ENCODE measurements around the gene FNIP1.

FNIP1 gene

DNA sequence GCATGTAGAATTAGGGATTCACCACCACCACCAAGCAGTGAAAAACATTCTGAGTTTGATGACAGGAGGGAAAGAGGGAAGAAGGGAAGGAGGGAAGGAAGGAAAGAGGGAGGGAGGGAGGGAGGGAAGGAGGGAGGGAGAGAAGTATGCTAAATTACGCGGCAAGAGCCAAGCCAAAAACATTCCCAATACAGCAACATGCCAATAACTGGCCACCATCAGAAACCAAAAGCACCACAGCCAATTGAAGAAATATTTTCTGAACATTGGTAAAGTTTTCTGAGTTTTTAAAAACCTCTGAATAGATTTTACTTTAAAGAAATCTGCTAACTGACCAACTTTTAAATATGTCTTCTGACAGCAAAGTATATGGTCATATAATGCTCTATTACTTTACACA lies 36.0 kb downstream of the FNIP1 start:
- Histone ChIP-seq H4K91ac (ENCODE audit: low read depth, low read length, poor library complexity) (no peak overlapping the region), H4K8ac (ENCODE audit: low read depth, low read length) (no peak overlapping the region), H2BK12ac (ENCODE audit: low read length) (no peak overlapping the region), H3K18ac (ENCODE audit: low read length) (no peak overlapping the region), H2BK15ac (ENCODE audit: low read length) (no peak overlapping the region), H3K27me3 (ENCODE audit: control insufficient read depth in 3 of 3, insufficient read depth in 3 of 3, low read depth in 1 of 3, low read length in 3 of 3) (no peaks in the 10 kb centered on the region), H2AK5ac (ENCODE audit: low read depth, low read length) (no peak overlapping the region), H3K79me1 (ENCODE audit: low read depth, low read length) (peaks cover 6% of the 10 kb centered on the region), H3K36me3 (replicated peaks in 1 of 2; ENCODE audit: control insufficient read depth in 2 of 2, insufficient read depth in 2 of 2, low read length in 2 of 2) (peaks cover 0 to 10% of the 10 kb centered on the region in 2 donors), H2AFZ (ENCODE audit: low read length) (no peak overlapping the region), H3K4me3 (ENCODE audit: low read length in 2 of 2) (no peak overlapping the region), H3K4me1 (ENCODE audit: control insufficient read depth in 2 of 2, insufficient read depth in 1 of 2, low read depth in 1 of 2, low read length in 2 of 2) (no peaks in the 10 kb centered on the region), H3K9ac (ENCODE audit: low read depth, low read length, poor library complexity) (no peak overlapping the region), H3K14ac (ENCODE audit: low read length) (no peak overlapping the region), H3K23ac (ENCODE audit: low read depth, low read length, poor library complexity) (no peak overlapping the region), H3K9me3 (replicated peaks in 1 of 2; ENCODE audit: control insufficient read depth in 2 of 2, insufficient read depth in 1 of 2, low read depth in 1 of 2, low read length in 2 of 2) (peaks cover 2 to 17% of the 10 kb centered on the region in 2 donors), H3K4me2 (ENCODE audit: insufficient read depth, low read length, poor library complexity, severe bottlenecking) (no peak overlapping the region), H2BK5ac (ENCODE audit: low read length) (no peak overlapping the region), H3K4ac (ENCODE audit: low read length) (no peak overlapping the region), H2BK120ac (ENCODE audit: low read depth, low read length) (no peak overlapping the region), H3K27ac (replicated peaks; ENCODE audit: low read length) (no peak overlapping the region)
- no peak for DNase-seq (ENCODE audit: low spot score)
- no CpG with 5 or more reads among the region's 2 CpGs for whole genome bisulfite sequencing, 2 donors (ENCODE audit: extremely low coverage in 2 of 2, insufficient read length in 2 of 2, insufficient replicate concordance in 1 of 2)

DNA sequence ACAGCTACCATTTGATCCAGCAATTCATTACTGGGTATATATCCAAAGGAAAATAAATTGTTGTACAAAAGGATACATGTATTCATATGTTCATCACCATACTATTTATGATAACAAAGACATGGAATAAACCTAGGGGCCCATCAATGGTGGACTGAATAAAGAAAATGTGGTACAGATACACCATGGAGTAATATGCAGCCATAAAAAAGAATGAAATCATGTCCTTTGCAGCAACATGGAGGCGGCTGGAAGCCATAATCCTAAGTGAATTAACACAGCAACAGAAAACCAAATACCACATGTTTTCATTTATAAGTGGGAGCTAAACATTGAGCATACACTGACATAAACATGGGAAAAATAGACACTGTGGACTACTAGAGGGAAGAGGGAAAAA lies 37.1 kb downstream of the FNIP1 start:
- Histone ChIP-seq H3K4me1 (ENCODE audit: control insufficient read depth in 2 of 2, insufficient read depth in 1 of 2, low read depth in 1 of 2, low read length in 2 of 2) (no peaks in the 10 kb centered on the region), H2BK120ac (ENCODE audit: low read depth, low read length) (no peak overlapping the region), H3K36me3 (replicated peaks in 1 of 2; ENCODE audit: control insufficient read depth in 2 of 2, insufficient read depth in 2 of 2, low read length in 2 of 2) (peaks cover 0 to 6% of the 10 kb centered on the region in 2 donors), H2AFZ (ENCODE audit: low read length) (no peak overlapping the region), H3K9me3 (replicated peaks in 1 of 2; ENCODE audit: control insufficient read depth in 2 of 2, insufficient read depth in 1 of 2, low read depth in 1 of 2, low read length in 2 of 2) (peaks cover 2 to 15% of the 10 kb centered on the region in 2 donors), H3K14ac (ENCODE audit: low read length) (no peak overlapping the region), H3K79me1 (ENCODE audit: low read depth, low read length) (peaks cover 3% of the 10 kb centered on the region), H2BK15ac (ENCODE audit: low read length) (no peak overlapping the region), H3K27me3 (ENCODE audit: control insufficient read depth in 3 of 3, insufficient read depth in 3 of 3, low read depth in 1 of 3, low read length in 3 of 3) (no peaks in the 10 kb centered on the region), H4K8ac (ENCODE audit: low read depth, low read length) (no peak overlapping the region), H3K23ac (ENCODE audit: low read depth, low read length, poor library complexity) (no peak overlapping the region), H3K27ac (replicated peaks; ENCODE audit: low read length) (no peak overlapping the region), H3K18ac (ENCODE audit: low read length) (no peak overlapping the region), H2BK5ac (ENCODE audit: low read length) (no peak overlapping the region), H3K9ac (ENCODE audit: low read depth, low read length, poor library complexity) (no peak overlapping the region), H4K91ac (ENCODE audit: low read depth, low read length, poor library complexity) (no peak overlapping the region), H2AK5ac (ENCODE audit: low read depth, low read length) (no peak overlapping the region), H3K4me3 (ENCODE audit: low read length in 2 of 2) (no peak overlapping the region), H2BK12ac (ENCODE audit: low read length) (no peak overlapping the region), H3K4ac (ENCODE audit: low read length) (no peak overlapping the region), H3K4me2 (ENCODE audit: insufficient read depth, low read length, poor library complexity, severe bottlenecking) (no peak overlapping the region)
- DNase-seq (ENCODE audit: low spot score), result no peak
- no CpG with 5 or more reads among the region's 1 CpG for WGBS, 2 donors (ENCODE audit: extremely low coverage in 2 of 2, insufficient read length in 2 of 2, insufficient replicate concordance in 1 of 2)

DNA sequence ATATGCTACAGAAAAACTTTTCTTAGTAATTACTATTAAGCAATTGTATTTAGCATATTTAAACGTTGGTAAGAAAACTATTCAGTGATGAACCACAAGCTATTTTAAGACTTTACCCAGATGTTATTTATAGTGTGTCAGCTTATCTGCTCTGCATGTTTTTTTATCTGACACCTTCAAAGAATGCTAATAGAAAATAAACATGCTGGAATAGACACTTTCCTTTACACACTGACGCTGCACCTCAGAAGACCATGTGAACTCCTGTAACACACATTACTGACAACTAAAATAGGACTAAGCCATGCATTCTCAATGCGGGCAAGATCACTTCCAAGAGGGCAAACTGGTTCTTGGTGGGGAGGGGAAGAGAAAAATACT lies 38.3 kb downstream of the FNIP1 start:
- H3K9me3 ChIP-seq (replicated peaks in 1 of 2; ENCODE audit: control insufficient read depth in 2 of 2, insufficient read depth in 1 of 2, low read depth in 1 of 2, low read length in 2 of 2), result peaks cover 0 to 3% of the 10 kb centered on the region in 2 donors
- DNase-seq (ENCODE audit: low spot score), result no peak
- no peak overlapping the region for H2BK12ac ChIP-seq (ENCODE audit: low read length)
- H2AFZ ChIP-seq (ENCODE audit: low read length), result no peak overlapping the region
- no peaks in the 10 kb centered on the region for H3K36me3 ChIP-seq (replicated peaks in 1 of 2; ENCODE audit: control insufficient read depth in 2 of 2, insufficient read depth in 2 of 2, low read length in 2 of 2)
- no peaks in the 10 kb centered on the region for H3K27me3 ChIP-seq (ENCODE audit: control insufficient read depth in 3 of 3, insufficient read depth in 3 of 3, low read depth in 1 of 3, low read length in 3 of 3)
- H3K79me1 ChIP-seq (ENCODE audit: low read depth, low read length), result peaks cover 3% of the 10 kb centered on the region
- no peak overlapping the region for H2BK5ac ChIP-seq (ENCODE audit: low read length)
- no peak overlapping the region for H3K4me3 ChIP-seq (ENCODE audit: low read length in 2 of 2)
- no peak overlapping the region for H3K27ac ChIP-seq (replicated peaks; ENCODE audit: low read length)
- WGBS, 2 donors (ENCODE audit: extremely low coverage in 2 of 2, insufficient read length in 2 of 2, insufficient replicate concordance in 1 of 2), result no CpG with 5 or more reads among the region's 3 CpGs
- no peak overlapping the region for H2AK5ac ChIP-seq (ENCODE audit: low read depth, low read length)
- no peak overlapping the region for H3K23ac ChIP-seq (ENCODE audit: low read depth, low read length, poor library complexity)
- H2BK15ac ChIP-seq (ENCODE audit: low read length), result no peak overlapping the region
- no peaks in the 10 kb centered on the region for H3K4me1 ChIP-seq (ENCODE audit: control insufficient read depth in 2 of 2, insufficient read depth in 1 of 2, low read depth in 1 of 2, low read length in 2 of 2)
- no peak overlapping the region for H4K91ac ChIP-seq (ENCODE audit: low read depth, low read length, poor library complexity)
- no peak overlapping the region for H3K14ac ChIP-seq (ENCODE audit: low read length)
- no peak overlapping the region for H3K4me2 ChIP-seq (ENCODE audit: insufficient read depth, low read length, poor library complexity, severe bottlenecking)
- no peak overlapping the region for H2BK120ac ChIP-seq (ENCODE audit: low read depth, low read length)
- H3K4ac ChIP-seq (ENCODE audit: low read length), result no peak overlapping the region
- H3K18ac ChIP-seq (ENCODE audit: low read length), result no peak overlapping the region
- H3K9ac ChIP-seq (ENCODE audit: low read depth, low read length, poor library complexity), result no peak overlapping the region
- H4K8ac ChIP-seq (ENCODE audit: low read depth, low read length), result no peak overlapping the region

DNA sequence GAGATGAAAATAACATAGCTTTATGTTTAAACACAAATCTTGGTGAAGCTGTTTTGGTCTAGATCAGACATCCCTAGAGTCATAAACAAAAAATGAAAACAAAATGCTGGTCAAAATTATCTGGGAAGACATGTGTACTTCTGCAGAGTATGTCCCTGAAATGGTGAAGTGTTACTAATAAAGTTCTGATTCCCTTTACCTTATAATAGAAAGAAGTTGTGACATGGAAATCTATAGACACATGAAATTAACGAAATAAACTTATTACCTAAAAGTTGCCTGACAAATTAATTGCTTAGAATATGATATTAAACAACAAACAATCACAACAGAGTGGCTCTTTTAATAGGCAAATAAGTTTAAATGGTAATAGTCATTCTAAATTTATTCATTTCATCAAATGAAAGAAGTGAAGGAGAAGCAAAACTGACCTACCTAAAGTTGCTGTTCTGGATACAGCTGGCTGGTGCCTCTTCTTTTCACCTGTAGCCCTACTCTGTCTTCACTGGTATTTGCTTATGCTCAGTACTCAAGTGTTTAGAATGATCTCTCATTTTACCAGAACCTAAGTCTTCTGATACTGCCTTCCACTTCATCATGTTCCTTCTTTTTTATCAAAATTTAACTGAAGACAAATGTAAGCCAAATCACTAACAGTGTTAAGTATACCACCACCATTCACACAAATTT lies 38.8 kb downstream of the FNIP1 start:
- Histone ChIP-seq H3K23ac (ENCODE audit: low read depth, low read length, poor library complexity) (no peak overlapping the region), H3K9ac (ENCODE audit: low read depth, low read length, poor library complexity) (no peak overlapping the region), H4K8ac (ENCODE audit: low read depth, low read length) (no peak overlapping the region), H2AFZ (ENCODE audit: low read length) (no peak overlapping the region), H3K14ac (ENCODE audit: low read length) (no peak overlapping the region), H3K18ac (ENCODE audit: low read length) (no peak overlapping the region), H4K91ac (ENCODE audit: low read depth, low read length, poor library complexity) (no peak overlapping the region), H3K27me3 (ENCODE audit: control insufficient read depth in 3 of 3, insufficient read depth in 3 of 3, low read depth in 1 of 3, low read length in 3 of 3) (no peaks in the 10 kb centered on the region), H3K4me1 (ENCODE audit: control insufficient read depth in 2 of 2, insufficient read depth in 1 of 2, low read depth in 1 of 2, low read length in 2 of 2) (no peaks in the 10 kb centered on the region), H3K4me2 (ENCODE audit: insufficient read depth, low read length, poor library complexity, severe bottlenecking) (no peak overlapping the region), H3K9me3 (replicated peaks in 1 of 2; ENCODE audit: control insufficient read depth in 2 of 2, insufficient read depth in 1 of 2, low read depth in 1 of 2, low read length in 2 of 2) (peaks cover 0 to 3% of the 10 kb centered on the region in 2 donors), H2BK5ac (ENCODE audit: low read length) (no peak overlapping the region), H2BK15ac (ENCODE audit: low read length) (no peak overlapping the region), H2BK12ac (ENCODE audit: low read length) (no peak overlapping the region), H3K79me1 (ENCODE audit: low read depth, low read length) (no peaks in the 10 kb centered on the region), H2BK120ac (ENCODE audit: low read depth, low read length) (no peak overlapping the region), H3K4ac (ENCODE audit: low read length) (no peak overlapping the region), H3K36me3 (replicated peaks in 1 of 2; ENCODE audit: control insufficient read depth in 2 of 2, insufficient read depth in 2 of 2, low read length in 2 of 2) (no peaks in the 10 kb centered on the region), H3K27ac (replicated peaks; ENCODE audit: low read length) (no peak overlapping the region), H3K4me3 (ENCODE audit: low read length in 2 of 2) (no peak overlapping the region), H2AK5ac (ENCODE audit: low read depth, low read length) (no peak overlapping the region)
- DNase-seq (ENCODE audit: low spot score), result no peak
- no CpG with 5 or more reads among the region's 1 CpG for WGBS, 2 donors (ENCODE audit: extremely low coverage in 2 of 2, insufficient read length in 2 of 2, insufficient replicate concordance in 1 of 2)
